GM13976 (cell line): ENCODE data around the gene MCAM.

Experiments used
- DNase-seq: peaks from one replicate; pipeline ENCODE4 v3.0.0; 2012; ENCODE audit warnings: low spot score
- in situ Hi-C: fragments of 300-500 bp; cut with MboI; formaldehyde crosslinking; loops from one replicate; pipeline ENCODE4 v1.12.0; 2022; ENCODE audit warnings: low sequenced_read_pairs, mixed read lengths, inconsistent platforms; ENCODE audit not compliant: unreplicated experiment
- TF ChIP-seq, protein P1 (sequence below): IDR thresholded peaks from 2 replicates; pipeline ENCODE4 v1.5.1; 2012; ENCODE audit warnings: borderline replicate concordance, mild to moderate bottlenecking; ENCODE audit not compliant: insufficient read depth; ENCODE audit errors: extremely low read depth, missing control alignments, control extremely low read depth

Gene MCAM

GRCh38 chr11:119341222-119342022, 24.5 kb upstream of the MCAM start:
- TF ChIP-seq, protein P1, sequence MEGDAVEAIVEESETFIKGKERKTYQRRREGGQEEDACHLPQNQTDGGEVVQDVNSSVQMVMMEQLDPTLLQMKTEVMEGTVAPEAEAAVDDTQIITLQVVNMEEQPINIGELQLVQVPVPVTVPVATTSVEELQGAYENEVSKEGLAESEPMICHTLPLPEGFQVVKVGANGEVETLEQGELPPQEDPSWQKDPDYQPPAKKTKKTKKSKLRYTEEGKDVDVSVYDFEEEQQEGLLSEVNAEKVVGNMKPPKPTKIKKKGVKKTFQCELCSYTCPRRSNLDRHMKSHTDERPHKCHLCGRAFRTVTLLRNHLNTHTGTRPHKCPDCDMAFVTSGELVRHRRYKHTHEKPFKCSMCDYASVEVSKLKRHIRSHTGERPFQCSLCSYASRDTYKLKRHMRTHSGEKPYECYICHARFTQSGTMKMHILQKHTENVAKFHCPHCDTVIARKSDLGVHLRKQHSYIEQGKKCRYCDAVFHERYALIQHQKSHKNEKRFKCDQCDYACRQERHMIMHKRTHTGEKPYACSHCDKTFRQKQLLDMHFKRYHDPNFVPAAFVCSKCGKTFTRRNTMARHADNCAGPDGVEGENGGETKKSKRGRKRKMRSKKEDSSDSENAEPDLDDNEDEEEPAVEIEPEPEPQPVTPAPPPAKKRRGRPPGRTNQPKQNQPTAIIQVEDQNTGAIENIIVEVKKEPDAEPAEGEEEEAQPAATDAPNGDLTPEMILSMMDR: no peak
- in situ Hi-C loops: no loop called here
- DNase-seq: no peak

DNA sequence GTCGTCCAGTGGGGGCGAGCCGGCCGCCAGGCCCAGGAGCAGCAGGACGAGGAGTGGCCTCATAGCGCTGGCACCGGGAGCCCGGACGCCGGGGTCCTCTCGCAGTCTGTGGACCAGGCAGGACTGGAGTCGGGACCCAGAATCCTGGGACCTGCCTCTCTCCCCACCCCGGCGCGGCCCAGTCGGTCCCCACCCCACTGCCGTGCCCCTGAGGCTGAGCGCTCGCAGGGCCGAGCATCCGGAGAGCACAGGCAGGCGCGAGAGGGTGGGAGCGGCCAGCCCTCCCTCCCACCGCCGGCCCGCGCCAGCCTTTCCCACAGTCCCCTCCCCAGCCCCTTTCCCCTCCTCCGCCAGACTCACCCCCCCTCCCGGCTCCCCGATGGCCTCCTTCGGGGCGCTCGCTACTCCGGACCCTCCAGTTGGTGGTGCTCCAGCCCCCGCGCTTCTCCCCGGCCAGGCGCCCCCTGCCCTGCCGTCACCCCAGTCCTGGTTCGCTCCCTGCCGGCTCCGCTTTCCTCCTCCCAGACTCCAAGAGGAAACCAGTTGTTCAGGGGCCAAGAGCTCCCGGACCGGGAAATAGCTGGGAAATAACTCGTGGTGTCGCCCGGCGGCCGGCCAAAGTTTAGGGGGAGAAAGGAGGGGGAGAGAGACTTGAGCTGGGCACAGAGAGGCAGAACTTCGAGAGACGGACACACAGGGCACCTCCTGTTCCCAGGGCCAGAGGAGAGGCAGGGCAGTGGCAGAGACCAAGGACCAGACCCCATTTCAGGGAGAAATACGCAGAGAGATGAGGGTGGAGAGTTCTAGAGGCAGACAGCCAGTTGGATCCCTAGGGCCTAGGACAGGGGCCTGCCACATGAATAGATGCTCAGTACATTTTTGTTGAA, 23.6 kb upstream of the MCAM start, which contains the start of gene C1QTNF5:
Gene C1QTNF5, minus strand, starts transcription at position 549 of the 887 bp plus-strand sequence. Its CDS starts 486 bp downstream, at position 63.
- in situ Hi-C loops: no loop called here
- TF ChIP-seq, protein P1: no peak
- DNase-seq: no peak

DNA sequence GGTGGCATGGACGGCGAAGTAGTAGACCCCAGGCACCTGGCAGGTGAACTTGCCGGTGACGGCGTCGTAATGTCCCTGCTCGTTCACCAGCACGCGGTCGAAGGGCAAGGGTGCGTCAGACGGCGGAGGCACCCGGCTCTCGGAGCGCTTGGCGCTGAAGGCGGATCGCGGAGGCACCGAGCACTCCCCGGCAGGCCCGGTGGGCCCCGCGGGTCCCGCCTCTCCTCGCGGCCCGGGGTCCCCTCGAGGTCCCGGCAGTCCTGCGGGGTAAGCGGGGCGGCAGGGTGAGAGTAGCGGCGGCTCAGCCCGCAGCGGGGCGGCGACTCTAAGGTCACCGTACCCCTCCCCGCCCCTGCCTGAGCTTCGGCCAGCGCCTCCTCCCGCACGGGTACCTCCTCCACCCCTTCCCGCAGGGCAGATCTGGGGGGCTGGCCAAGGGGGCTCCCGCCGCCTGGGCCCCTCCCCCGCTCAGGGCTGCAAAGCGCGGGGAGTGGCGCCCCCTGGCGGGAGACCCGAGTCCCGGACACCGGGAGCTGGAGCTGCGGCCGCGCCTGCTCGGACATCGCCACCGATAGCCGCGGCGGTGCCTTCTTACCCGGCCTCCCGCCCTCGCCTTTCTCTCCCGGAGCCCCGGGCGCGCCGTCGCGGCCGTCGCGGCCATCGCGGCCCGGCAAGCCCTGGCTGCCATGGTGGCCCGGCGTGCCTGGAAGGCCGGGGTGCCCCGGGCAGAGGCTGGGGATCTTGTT, 22.8 kb upstream of the MCAM start:
- peak; percentile 88 for DNase-seq
- TF ChIP-seq, protein P1: peak; percentile 80
- in situ Hi-C loops: no loop called here

DNA sequence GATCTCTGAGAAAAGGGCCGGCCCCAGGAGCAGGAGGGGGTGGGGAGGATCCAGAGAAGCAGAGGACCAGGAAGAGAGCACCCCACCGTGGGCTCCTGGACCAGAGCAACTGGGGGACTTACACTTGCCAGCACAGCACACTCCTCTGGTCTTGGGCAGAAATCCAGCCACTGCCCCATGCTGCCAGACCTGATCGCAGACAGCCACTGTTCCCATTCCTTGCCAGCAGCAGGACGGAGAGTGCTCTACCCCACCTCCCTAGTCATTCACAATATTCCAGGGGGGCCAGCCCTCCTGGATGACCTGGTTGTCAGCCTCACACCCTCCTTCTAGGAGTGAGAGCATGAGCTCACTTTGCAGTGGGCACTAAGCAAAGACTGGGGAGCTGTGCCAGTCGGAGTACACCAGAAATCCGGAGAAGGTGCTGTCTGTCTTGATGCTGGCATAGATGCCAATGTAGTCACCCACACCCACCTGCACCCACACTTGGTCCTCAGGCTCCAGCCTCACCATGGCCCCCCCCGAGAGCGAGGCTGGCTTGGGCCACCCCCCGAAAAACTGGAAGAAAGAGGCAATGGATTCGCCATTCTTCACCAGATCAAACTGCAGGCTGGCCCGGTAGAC, 22.1 kb upstream of the MCAM start:
- in situ Hi-C loops: no loop called here
- no peak for DNase-seq
- TF ChIP-seq, protein P1: no peak

GRCh38 chr11:119338318-119338890, 21.5 kb upstream of the MCAM start:
- DNase-seq: peak; percentile 88
- TF ChIP-seq, protein P1: peak; percentile 69
- in situ Hi-C loops: no loop called here
